GM18505 (cell line): Measurements from ENCODE around the gene GMEB2.
A peak's percentile ranks its signal among the peaks of the same experiment; 100 is the strongest.

Source experiments
- ATAC-seq: cut with Tn5 transposase; IDR thresholded peaks from one replicate; pipeline ENCODE4 v1.9.1; 2021; ENCODE audit not compliant: unreplicated experiment
- POLR2A ChIP-seq: IDR thresholded peaks from 4 replicates; pipeline ENCODE4 v1.6.1; 2011; ENCODE audit warnings: borderline replicate concordance; ENCODE audit not compliant: insufficient read depth, insufficient read length; ENCODE audit errors: extremely low read depth

Gene GMEB2

GRCh38 chr20:63568986-63569949, 57.6 kb downstream of the GMEB2 start:
- ATAC-seq: no peak
- peak; percentile 30 for TF ChIP-seq POLR2A

- peak; percentile 33 for ATAC-seq
Measured at GRCh38 chr20:63568170-63568981, 58.5 kb downstream of the GMEB2 start.

GRCh38 chr20:63567386-63568169, 59.3 kb downstream of the GMEB2 start:
- ATAC-seq: peak; percentile 42
- TF ChIP-seq POLR2A: peak; percentile 8

More at GRCh38 chr20:63568170-63568981, 58.5 kb downstream of the GMEB2 start:
- peak; percentile 34 for TF ChIP-seq POLR2A

GRCh38 chr20:63567136-63567385, 59.8 kb downstream of the GMEB2 start:
- peak; percentile 12 for ATAC-seq
- no peak for TF ChIP-seq POLR2A

GRCh38 chr20:63566395-63567135, 60.3 kb downstream of the GMEB2 start:
- no peak for ATAC-seq
- no peak for TF ChIP-seq POLR2A

GRCh38 chr20:63565699-63566335, 61.1 kb downstream of the GMEB2 start:
- no peak for ATAC-seq
- no peak for TF ChIP-seq POLR2A

- ATAC-seq: no peak
- no peak for TF ChIP-seq POLR2A
Measured at GRCh38 chr20:63565021-63565698, 61.7 kb downstream of the GMEB2 start.

GRCh38 chr20:63564036-63564810, 62.7 kb downstream of the GMEB2 start:
- no peak for ATAC-seq
- no peak for TF ChIP-seq POLR2A

- no peak for TF ChIP-seq POLR2A
- no peak for ATAC-seq
Measured at GRCh38 chr20:63563225-63563935, 63.5 kb downstream of the GMEB2 start.

GRCh38 chr20:63562461-63563224, 64.3 kb downstream of the GMEB2 start:
- no peak for TF ChIP-seq POLR2A
- no peak for ATAC-seq
